Embryonic facial prominence (tissue), 1 donor: ENCODE results near the gene EMC9.
"Not testable (repeated sequence)": the region's sequence is repeated elsewhere in the genome, so short reads cannot be mapped to it uniquely, and the experiment has no call there.

ENCODE experiments used
- DNase-seq: peaks from one replicate; pipeline ENCODE4 v3.0.0-alpha.2; 2016; ENCODE audit errors: extremely low spot score

The EMC9 gene

DNA sequence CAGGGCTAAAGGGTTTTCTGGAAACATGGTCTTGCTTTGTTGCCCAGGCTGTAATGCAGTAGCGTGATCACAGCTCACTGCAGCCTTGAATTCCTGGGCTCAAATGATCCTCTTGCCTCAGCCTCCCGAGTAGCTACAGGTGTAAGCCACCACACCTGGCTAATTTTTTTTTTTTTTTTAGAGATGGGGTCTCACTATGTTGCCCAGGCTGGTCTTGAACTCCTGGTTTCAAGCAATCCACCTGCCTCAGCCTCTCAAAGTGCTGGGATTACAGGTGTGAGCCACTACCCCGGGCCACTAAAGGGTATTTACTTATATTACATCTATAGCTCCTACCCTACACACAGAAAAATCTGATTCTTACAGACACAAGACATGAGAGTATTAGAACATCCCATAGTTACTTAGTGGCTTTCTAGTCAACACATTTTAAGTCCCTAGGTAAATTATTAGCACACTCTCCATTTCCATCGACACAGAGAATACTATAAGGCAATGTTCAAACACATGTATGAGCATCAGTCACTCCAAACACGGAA lies 33.0 kb downstream of the EMC9 start:
- DNase-seq = no peak

DNA sequence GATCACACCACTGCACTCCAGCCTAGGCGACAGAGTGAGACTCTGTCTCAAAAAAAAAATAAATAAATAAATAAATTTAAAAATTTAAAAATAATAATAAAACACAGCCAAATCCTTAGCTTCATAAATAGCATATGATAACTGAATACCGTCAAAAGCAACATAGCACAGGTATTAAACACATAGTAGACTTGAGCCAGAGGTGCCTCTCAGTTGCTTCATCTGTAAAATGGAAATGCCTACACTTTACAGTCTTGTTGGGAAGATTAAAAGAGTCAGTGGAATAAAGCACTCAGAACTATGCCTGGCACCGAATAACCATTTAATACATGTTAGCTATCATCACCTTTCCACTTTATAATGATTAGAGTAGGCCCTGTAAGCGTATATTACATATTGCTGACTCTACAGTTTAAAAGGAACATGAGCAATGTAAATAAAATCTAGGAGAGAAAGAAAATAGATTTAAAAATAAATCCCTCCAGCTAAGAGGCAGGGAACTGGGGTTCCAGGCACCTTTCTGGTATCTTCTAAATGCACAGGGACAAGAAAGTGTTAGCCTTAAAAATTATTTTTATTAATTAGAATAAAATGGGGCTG lies 34.6 kb downstream of the EMC9 start:
- no peak for DNase-seq

- DNase-seq = not testable (repeated sequence)
Observed at GRCh38 chr14:24105609-24106239, 35.7 kb downstream of the EMC9 start.

DNA sequence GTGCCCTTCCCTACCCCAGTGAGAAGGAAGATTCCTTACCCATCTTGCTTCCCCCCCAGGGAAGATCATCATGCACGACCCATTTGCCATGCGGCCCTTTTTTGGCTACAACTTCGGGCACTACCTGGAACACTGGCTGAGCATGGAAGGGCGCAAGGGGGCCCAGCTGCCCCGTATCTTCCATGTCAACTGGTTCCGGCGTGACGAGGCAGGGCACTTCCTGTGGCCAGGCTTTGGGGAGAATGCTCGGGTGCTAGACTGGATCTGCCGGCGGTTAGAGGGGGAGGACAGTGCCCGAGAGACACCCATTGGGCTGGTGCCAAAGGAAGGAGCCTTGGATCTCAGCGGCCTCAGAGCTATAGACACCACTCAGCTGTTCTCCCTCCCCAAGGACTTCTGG lies 37.9 kb downstream of the EMC9 start:
- DNase-seq = no peak

DNA sequence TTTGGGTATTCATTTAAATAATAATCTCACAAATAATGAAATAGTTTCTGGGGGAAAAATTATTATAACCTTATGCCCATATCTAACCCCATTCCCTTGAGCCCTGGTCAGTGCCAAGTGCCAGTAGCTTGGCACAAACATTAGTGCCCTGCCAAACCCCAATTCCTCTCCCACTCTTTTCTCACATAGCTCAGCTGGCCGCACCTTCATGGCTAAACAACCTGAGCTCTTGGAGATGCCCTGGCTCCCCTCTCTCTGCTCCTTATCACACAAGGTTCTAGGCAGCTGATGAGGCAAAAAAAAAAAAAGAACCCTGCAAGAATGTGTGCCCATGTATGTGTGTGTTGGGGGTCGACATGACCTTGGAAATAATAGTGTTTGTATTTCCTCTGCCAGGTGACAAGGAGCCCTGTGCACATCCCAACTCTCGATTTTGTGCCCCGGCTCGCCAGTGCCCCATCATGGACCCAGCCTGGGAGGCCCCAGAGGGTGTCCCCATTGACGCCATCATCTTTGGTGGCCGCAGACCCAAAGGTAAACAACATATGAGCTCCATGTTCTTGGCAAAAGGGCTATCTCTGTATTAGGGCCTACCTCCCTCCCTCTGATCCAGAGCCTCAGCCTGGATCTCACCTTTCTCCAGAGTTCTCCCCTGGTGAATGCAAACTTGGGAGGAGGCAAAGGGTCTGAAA lies 38.9 kb downstream of the EMC9 start:
- DNase-seq = no peak

GRCh38 chr14:24100982-24101494 lies 40.4 kb downstream of the EMC9 start:
- no peak for DNase-seq

DNA sequence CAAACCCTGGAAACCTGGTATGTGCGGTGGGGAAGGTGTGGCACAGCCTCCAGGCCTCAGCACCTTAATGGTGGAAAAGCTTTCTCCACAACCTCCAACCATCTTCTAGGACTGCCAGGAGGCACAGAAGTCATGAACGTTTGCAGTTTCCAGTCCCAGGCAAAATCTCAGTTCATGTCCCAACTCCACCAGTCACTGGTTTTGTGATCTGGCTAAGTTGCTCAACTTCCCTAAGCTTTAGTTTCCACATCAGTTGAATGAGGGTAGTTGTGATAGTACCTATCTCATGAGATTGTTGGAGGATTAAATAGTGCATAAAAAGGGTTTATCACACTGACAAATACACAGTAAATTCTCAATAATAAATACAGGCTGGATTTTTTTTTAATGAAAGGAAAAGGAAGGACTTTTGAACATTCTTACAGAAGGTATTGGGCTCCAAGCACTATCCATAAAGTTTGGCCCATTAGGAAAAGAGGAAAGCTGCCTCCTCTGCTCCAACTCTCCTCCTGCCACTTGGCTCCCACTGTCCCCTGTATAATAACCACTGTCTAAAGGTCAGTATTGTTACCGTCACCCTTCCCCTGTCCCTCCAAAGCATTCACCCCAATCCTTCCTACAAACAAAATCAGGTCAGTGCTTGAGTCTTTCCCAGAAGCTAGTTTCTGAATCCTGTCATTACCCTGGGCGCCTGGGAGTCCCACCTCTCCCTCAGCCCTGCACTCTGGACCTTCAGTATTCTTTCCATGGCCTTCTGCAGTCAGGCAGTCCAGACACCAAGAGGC lies 41.0 kb downstream of the EMC9 start:
- DNase-seq = no peak

GRCh38 chr14:24098927-24099813 lies 42.2 kb downstream of the EMC9 start:
- no peak for DNase-seq

GRCh38 chr14:24098229-24098926 lies 43.0 kb downstream of the EMC9 start:
- no peak for DNase-seq

- DNase-seq = no peak
Observed at GRCh38 chr14:24096545-24097181, 44.7 kb downstream of the EMC9 start.

- DNase-seq = no peak
Observed at GRCh38 chr14:24095271-24096068, 45.9 kb downstream of the EMC9 start.

- no peak for DNase-seq
Observed at GRCh38 chr14:24094841-24095270, 46.5 kb downstream of the EMC9 start.

GRCh38 chr14:24093901-24094840 lies 47.2 kb downstream of the EMC9 start, which contains the start of gene PCK2:
TSS of gene PCK2 (plus strand) at chr14:24094311. CDS start at chr14:24094406, 95 bp downstream.
- DNase-seq = peak; percentile 69

- DNase-seq = no peak
Observed at GRCh38 chr14:24093207-24093900, 48.0 kb downstream of the EMC9 start.

- DNase-seq = no peak
Observed at GRCh38 chr14:24092505-24093206, 48.7 kb downstream of the EMC9 start.

DNA sequence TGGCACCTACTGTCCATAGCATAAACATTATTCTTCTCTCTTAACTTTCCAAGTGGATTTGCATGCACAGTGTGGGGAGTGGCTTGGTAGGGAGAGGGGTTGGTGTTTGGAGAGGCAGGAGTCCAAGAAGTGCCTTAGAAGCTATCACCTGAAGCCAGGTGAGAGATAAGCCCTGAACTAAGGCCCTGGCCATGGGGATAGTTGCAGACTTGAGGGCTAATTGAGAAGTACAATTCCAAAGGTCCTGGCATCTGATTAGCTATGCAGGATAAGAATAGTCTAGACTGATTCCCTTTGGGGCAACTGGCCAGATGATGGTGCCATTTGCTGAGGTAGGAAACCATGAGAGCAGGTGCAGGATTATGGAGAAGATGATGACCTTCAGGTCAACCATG lies 49.3 kb downstream of the EMC9 start:
- no peak for DNase-seq
